H1 (cell line): ENCODE data around the gene TSC22D4. TPM values are rescaled to one million over a fixed set of nuclear protein-coding genes. Genes with fewer than 3 reads are reported as not detected.

ENCODE experiments used
- CTCF ChIA-PET: fragments of 300-600 bp; sonication (Branson Sonifier 250); formaldehyde crosslinking; loops from one replicate; lab custom pipeline; 2021; ENCODE audit not compliant: partially characterized antibody; lab: Charles Lee
- POLR2A ChIA-PET: fragments of 300-600 bp; sonication (Branson Sonifier 250); formaldehyde crosslinking; loops from one replicate; lab custom pipeline; 2021; ENCODE audit warnings: inconsistent platforms; ENCODE audit not compliant: partially characterized antibody; lab: Charles Lee
- DNase-seq, 2 experiments: peaks; one replicate each; pipeline versions ENCODE4 v3.0.0 to v3.0.0-alpha.2; 2010 to 2022; ENCODE audit warnings: low spot score in 2 of 2, low read depth in 1 of 2, mixed read lengths in 1 of 2
- FAIRE-seq: peaks from 2 replicates; lab custom pipeline; 2011; peaks lifted over from hg19 to GRCh38; lab: Jason Lieb, UNC
- H2AFZ ChIP-seq: 2 replicates; pipeline ENCODE4 v1.8.1; 2012; ENCODE audit warnings: low read length, inconsistent platforms
- H2AK5ac ChIP-seq: 2 replicates; pipeline ENCODE4 v1.6.1; 2013; ENCODE audit warnings: low read depth, low read length
- H2BK120ac ChIP-seq: replicated peaks from 2 replicates; pipeline ENCODE3; 2013; ENCODE audit warnings: low read depth, low read length, inconsistent platforms
- H2BK12ac ChIP-seq: 2 replicates; pipeline ENCODE4 v1.6.1; 2013; ENCODE audit warnings: low read depth, low read length
- H2BK15ac ChIP-seq: 2 replicates; pipeline ENCODE4 v1.6.1; 2013; ENCODE audit warnings: low read length
- H2BK20ac ChIP-seq: 2 replicates; pipeline ENCODE4 v1.6.1; 2013; ENCODE audit warnings: low read length
- H2BK5ac ChIP-seq: 2 replicates; pipeline ENCODE4 v1.6.1; 2013; ENCODE audit warnings: low read depth, low read length
- H3K14ac ChIP-seq: 2 replicates; pipeline ENCODE4 v1.6.1; 2013; ENCODE audit warnings: inconsistent platforms; ENCODE audit not compliant: insufficient read length
- H3K18ac ChIP-seq: 2 replicates; pipeline ENCODE4 v1.6.1; 2013; ENCODE audit warnings: low read length; ENCODE audit errors: extremely low read depth
- H3K23ac ChIP-seq: 2 replicates; pipeline ENCODE4 v1.6.1; 2013; ENCODE audit warnings: inconsistent platforms; ENCODE audit not compliant: insufficient read length
- H3K23me2 ChIP-seq: 2 replicates; pipeline ENCODE4 v1.6.1; 2013; ENCODE audit warnings: low read depth, low read length
- H3K27ac ChIP-seq: 2 replicates; pipeline ENCODE4 v1.6.1; 2011; ENCODE audit warnings: low read depth, low read length, inconsistent platforms
- H3K27me3 ChIP-seq, 4 experiments: replicated peaks in 1 of 4; 1 replicate in 1 of 4; 2 replicates in 3 of 4; pipeline versions ENCODE4 v1.6.1 to v1.8.1; 2011 to 2013; ENCODE audit warnings: low read length in 3 of 4, mild to moderate bottlenecking in 3 of 4, inconsistent platforms in 2 of 4, mixed read lengths in 2 of 4, moderate library complexity in 1 of 4; ENCODE audit not compliant: control insufficient read depth in 3 of 4, insufficient read depth in 3 of 4; ENCODE audit errors: extremely low read depth in 1 of 4
- H3K36me3 ChIP-seq, 4 experiments: 2 replicates each; pipeline versions ENCODE4 v1.6.1 to v1.8.1; 2011 to 2013; ENCODE audit warnings: mild to moderate bottlenecking in 4 of 4, low read length in 3 of 4, moderate library complexity in 2 of 4, control low read depth in 1 of 4, inconsistent platforms in 1 of 4; ENCODE audit not compliant: insufficient read depth in 4 of 4, control insufficient read depth in 2 of 4
- H3K4ac ChIP-seq: replicated peaks from 2 replicates; pipeline ENCODE3; 2013; ENCODE audit warnings: low read length, low read depth, mixed read lengths, inconsistent platforms; ENCODE audit not compliant: insufficient read length
- H3K4me1 ChIP-seq, 4 experiments: replicated peaks in 1 of 4; 1 replicate in 1 of 4; 2 replicates in 3 of 4; pipeline versions ENCODE4 v1.6.1 to v1.8.1; 2011 to 2013; ENCODE audit warnings: low read length in 3 of 4, inconsistent platforms in 2 of 4, mixed read lengths in 1 of 4; ENCODE audit not compliant: insufficient read depth in 4 of 4, control insufficient read depth in 3 of 4
- H3K4me2 ChIP-seq, 2 experiments: 2 replicates each; pipeline versions ENCODE4 v1.6.1 to v1.8.1; 2011 to 2013; ENCODE audit warnings: low read depth in 2 of 2, low read length in 2 of 2, control low read depth in 1 of 2, inconsistent platforms in 1 of 2, mild to moderate bottlenecking in 1 of 2; ENCODE audit not compliant: insufficient read depth in 1 of 2
- H3K4me3 ChIP-seq, 4 experiments: fragments of 200-600, 300-600 bp in 1 of 4; sonication (generic), shearing (Covaris generic), sonication (Bioruptor Twin) in 1 of 4; 2 replicates each; pipeline versions ENCODE4 v1.5.1 to v1.8.1; 2011 to 2016; ENCODE audit warnings: low read length in 4 of 4, low read depth in 3 of 4, control low read depth in 2 of 4, inconsistent platforms in 2 of 4, mild to moderate bottlenecking in 2 of 4, mixed read lengths in 1 of 4, moderate library complexity in 1 of 4; ENCODE audit not compliant: insufficient read depth in 2 of 4; ENCODE audit errors: extremely low read depth in 1 of 4
- H3K56ac ChIP-seq: replicated peaks from 2 replicates; pipeline ENCODE3; 2013; ENCODE audit warnings: low read depth, mild to moderate bottlenecking, mixed read lengths, low read length, inconsistent platforms; ENCODE audit not compliant: insufficient read length
- H3K79me1 ChIP-seq: 2 replicates; pipeline ENCODE4 v1.6.1; 2013; ENCODE audit warnings: low read depth, low read length, control low read depth
- H3K79me2 ChIP-seq, 2 experiments: 2 replicates each; pipeline versions ENCODE4 v1.6.1 to v1.8.1; 2012 to 2013; ENCODE audit warnings: low read length in 2 of 2, mild to moderate bottlenecking in 2 of 2, inconsistent platforms in 1 of 2; ENCODE audit not compliant: insufficient read depth in 2 of 2, control insufficient read depth in 1 of 2
- H3K9ac ChIP-seq, 4 experiments: replicated peaks in 1 of 4; 1 replicate in 1 of 4; 2 replicates in 3 of 4; pipeline versions ENCODE4 v1.6.1 to v1.8.1; 2011 to 2013; ENCODE audit warnings: low read depth in 3 of 4, low read length in 3 of 4, control low read depth in 2 of 4, mild to moderate bottlenecking in 2 of 4, moderate library complexity in 2 of 4, inconsistent platforms in 1 of 4; ENCODE audit errors: extremely low read depth in 1 of 4
- H3K9me3 ChIP-seq, 2 experiments: 2 replicates each; pipeline versions ENCODE4 v1.6.1 to v1.8.1; 2012 to 2013; ENCODE audit warnings: mild to moderate bottlenecking in 2 of 2, moderate library complexity in 2 of 2, control low read depth in 1 of 2, inconsistent platforms in 1 of 2, low read depth in 1 of 2, low read length in 1 of 2, mixed read lengths in 1 of 2; ENCODE audit not compliant: insufficient read depth in 2 of 2
- H4K20me1 ChIP-seq, 2 experiments: replicated peaks in 1 of 2; 2 replicates each; pipeline versions ENCODE3 to v1.8.1; 2011 to 2013; ENCODE audit warnings: inconsistent platforms in 2 of 2, low read length in 2 of 2, mild to moderate bottlenecking in 1 of 2; ENCODE audit not compliant: insufficient read depth in 2 of 2, control insufficient read depth in 1 of 2
- H4K5ac ChIP-seq: 2 replicates; pipeline ENCODE4 v1.6.1; 2013; ENCODE audit warnings: low read length, low read depth, mixed read lengths, inconsistent platforms; ENCODE audit not compliant: insufficient read length
- H4K8ac ChIP-seq: 2 replicates; pipeline ENCODE4 v1.8.0; 2013; ENCODE audit warnings: mild to moderate bottlenecking, moderate library complexity, low read length, inconsistent platforms; ENCODE audit not compliant: insufficient read depth; ENCODE audit errors: extremely low read depth
- H4K91ac ChIP-seq: replicated peaks from 2 replicates; pipeline ENCODE3; 2013; ENCODE audit warnings: low read length, mixed read lengths, inconsistent platforms; ENCODE audit not compliant: insufficient read length
- CTBP2 ChIP-seq: IDR thresholded peaks from 2 replicates; pipeline ENCODE4 v1.7.0; 2011; ENCODE audit warnings: borderline replicate concordance, mild to moderate bottlenecking, moderate library complexity, mixed read lengths, low read length; ENCODE audit not compliant: insufficient read depth, insufficient read length
- E2F6 ChIP-seq: IDR thresholded peaks from 2 replicates; pipeline ENCODE4 v1.6.1; 2012; ENCODE audit warnings: inconsistent platforms
- RAD21 ChIP-seq, 2 experiments: IDR thresholded peaks in 1 of 2; conservative IDR thresholded peaks in 1 of 2; 2 replicates each; pipeline ENCODE4 v1.6.1; 2011; ENCODE audit warnings: low read depth in 2 of 2, low read length in 2 of 2, improper control_type of control experiment in 1 of 2, inconsistent platforms in 1 of 2, mild to moderate bottlenecking in 1 of 2, moderate library complexity in 1 of 2
- SIN3A ChIP-seq, 2 experiments: IDR thresholded peaks in 1 of 2; conservative IDR thresholded peaks in 1 of 2; 2 replicates each; pipeline ENCODE4 v1.6.1; 2011 to 2012; ENCODE audit warnings: low read length in 2 of 2, improper control_type of control experiment in 1 of 2, low read depth in 1 of 2, mild to moderate bottlenecking in 1 of 2
- TAF7 ChIP-seq: optimal IDR thresholded peaks from 2 replicates; pipeline ENCODE3; 2011; ENCODE audit warnings: low read depth, mild to moderate bottlenecking, inconsistent platforms, low read length, moderate library complexity, borderline replicate concordance
- USF2 ChIP-seq: IDR thresholded peaks from 2 replicates; pipeline ENCODE4 v1.6.1; 2011; ENCODE audit warnings: low read length, improper control_type of control experiment
- WGBS, 2 experiments: shearing (Covaris generic) in 1 of 2; methylation state at CpG; one replicate each; pipeline versions ENCODE4 v1.1.6 to v1.1.7; 2013 to 2015; ENCODE audit warnings: low lambda C conversion rate in 2 of 2, mixed read lengths in 2 of 2, inconsistent platforms in 1 of 2, low coverage in 1 of 2, missing lambda C conversion rate in 1 of 2; ENCODE audit not compliant: insufficient replicate concordance in 2 of 2, insufficient coverage in 1 of 2, insufficient read length in 1 of 2; ENCODE audit errors: extremely low coverage in 1 of 2, missing lambda C conversion rate in 1 of 2; 5-methylcytosine and 5-hydroxymethylcytosine counted together
- polyA plus RNA-seq, 7 experiments: library from polyadenylated mRNA; depleted of rRNA in 3 of 7; stranded (reverse) in 5 of 7; unstranded in 2 of 7; fragments of >200 nt in 5 of 7; fragments of 200-250 nt in 2 of 7; gene quantifications; 1 replicate in 5 of 7; 2 replicates in 1 of 7; 4 replicates in 1 of 7; pipeline versions ENCODE4 v1.2.1 to v1.2.3, GENCODE V29; 2011 to 2013; ENCODE audit warnings: missing spikeins in 2 of 7, mixed read lengths in 2 of 7
- total RNA-seq: library from RNA; stranded (reverse); fragmentation: NEBNext Ultra II Directional; extraction: Animal tissue kit (Norgen Biotek cat#: 25700); gene quantifications from 2 replicates; pipeline ENCODE4 v1.2.1, GENCODE V29; 2021

TSC22D4 gene
- total and polyA plus RNA-seq, 2 of the 8 experiments (the other 6 are each of a cell fraction or from before 2014, with no cell fraction given) = 13.2 to 20.3 TPM

- POLR2A ChIA-PET = interaction anchor here (0.6 to 4.3 kb wide), 7 partner anchors 18 to 171 kb away, joined by 3 to 20 read pairs (median 3); partner anchors contain the start of genes MEPCE, PCOLCE and ZCWPW1
- H4K8ac ChIP-seq = peak overlapping the region; percentile 31; the same call in 1 of the 2 replicates
- H2AFZ ChIP-seq = no peak overlapping the region
- no peak overlapping the region for H3K27ac ChIP-seq
- no peak overlapping the region for H3K14ac ChIP-seq
- CTCF ChIA-PET = interaction anchor here (0.6 to 11.3 kb wide), 17 partner anchors 10 to 602 kb away, joined by 3 to 152 read pairs (median 4); partner anchors contain the start of genes AGFG2, FBXO24, LRCH4 and SPACDR
- H3K4ac ChIP-seq = no peak overlapping the region
- 56% methylated on average over 16 of the region's 30 CpGs; no CpG with 5 or more reads in 1 of the 2 experiments for WGBS, 2 experiments
- no peak overlapping the region for H2BK120ac ChIP-seq
- no peak overlapping the region for H2BK20ac ChIP-seq
- H3K23me2 ChIP-seq = peaks cover 3% of the 10 kb centered on the region; the same call in 1 of the 2 replicates
- H4K5ac ChIP-seq = no peak overlapping the region
- H3K18ac ChIP-seq = no peak overlapping the region; the same call in 1 of the 2 replicates
- peak in 1 of 2 experiments; percentile 80 for DNase-seq
- FAIRE-seq = no peak
- H4K91ac ChIP-seq = no peak overlapping the region
- peak overlapping the region in 3 of 4 experiments; percentile 22 to 86 (median 78); a peak in 7 of 8 replicates for H3K4me3 ChIP-seq
- no peaks in the 10 kb centered on the region for H3K9me3 ChIP-seq
- H3K4me2 ChIP-seq = peak overlapping the region; percentile 81 to 83
- H2BK15ac ChIP-seq = no peak overlapping the region
- no peak overlapping the region for H3K9ac ChIP-seq
- no peak overlapping the region for H2BK12ac ChIP-seq
- no peaks in the 10 kb centered on the region for H3K27me3 ChIP-seq
- H3K79me1 ChIP-seq = no peaks in the 10 kb centered on the region; the same call in 1 of the 2 replicates
- no peaks in the 10 kb centered on the region for H4K20me1 ChIP-seq
- no peak overlapping the region for H3K23ac ChIP-seq
- H2BK5ac ChIP-seq = no peak overlapping the region
- H2AK5ac ChIP-seq = no peak overlapping the region
- H3K36me3 ChIP-seq = peaks cover 0 to 3% (median 0%) of the 10 kb centered on the region in 4 experiments; a peak in 1 of 8 replicates
- peaks cover 0 to 17% (median 8%) of the 10 kb centered on the region in 4 experiments; a peak in 6 of 7 replicates for H3K4me1 ChIP-seq
- no peaks in the 10 kb centered on the region for H3K79me2 ChIP-seq
- H3K56ac ChIP-seq = no peak overlapping the region
- TF ChIP-seq E2F6 = no peak
- 0 out of 4 replicates have a peak, but pooled peaks of 1 of the 2 experiments have one; percentile 60 for TF ChIP-seq SIN3A (conservative IDR thresholded peaks at IDR 0.05 in 1 of 2, IDR thresholded peaks at IDR 0.05 in 1 of 2; ENCODE audit: low read depth in 1 of 2, low read length in 2 of 2)
- TF ChIP-seq USF2 = no peak
- no peak for TF ChIP-seq CTBP2
- peak; percentile 23 to 42; a peak in 3 of 4 replicates for TF ChIP-seq RAD21 (IDR thresholded peaks at IDR 0.05 in 1 of 2, conservative IDR thresholded peaks at IDR 0.05 in 1 of 2; ENCODE audit: low read depth in 2 of 2, low read length in 2 of 2)
- no peak for TF ChIP-seq TAF7
Observed at GRCh38 chr7:100476903-100477870, 1.8 kb downstream of the TSC22D4 start.
